NCI-H446 treated with DMSO at 0.1 percent for 48 hours (cell line): ENCODE measurements around the gene SNX21.
"Not testable (repeated sequence)": the region's sequence is repeated elsewhere in the genome, so short reads cannot be mapped to it uniquely, and the experiment has no call there.

Experiments
- DNase-seq: peaks from one replicate; lab custom pipeline; 2025; lab: John Stamatoyannopoulos, UW

The SNX21 gene

DNA sequence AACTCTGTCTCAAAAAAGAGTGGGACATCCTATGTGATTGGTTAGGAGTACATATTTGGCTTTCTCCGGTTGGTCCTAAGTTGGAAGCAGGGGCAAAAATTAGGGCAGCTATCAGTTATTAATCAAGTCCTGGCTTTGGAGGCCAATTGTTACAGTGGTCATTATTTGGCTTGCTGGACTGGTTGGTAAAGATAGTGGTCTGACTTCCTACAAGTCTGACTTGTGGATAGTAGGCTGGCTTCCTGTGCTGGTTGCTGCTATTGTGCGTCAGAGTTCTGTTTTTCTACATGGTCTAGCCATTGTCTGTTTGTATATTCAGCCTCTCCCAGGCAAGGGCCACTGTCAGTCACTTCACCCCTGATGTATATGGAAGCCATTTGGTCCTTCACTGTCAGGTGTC, 16.6 kb downstream of the SNX21 start:
- no peak for DNase-seq

DNA sequence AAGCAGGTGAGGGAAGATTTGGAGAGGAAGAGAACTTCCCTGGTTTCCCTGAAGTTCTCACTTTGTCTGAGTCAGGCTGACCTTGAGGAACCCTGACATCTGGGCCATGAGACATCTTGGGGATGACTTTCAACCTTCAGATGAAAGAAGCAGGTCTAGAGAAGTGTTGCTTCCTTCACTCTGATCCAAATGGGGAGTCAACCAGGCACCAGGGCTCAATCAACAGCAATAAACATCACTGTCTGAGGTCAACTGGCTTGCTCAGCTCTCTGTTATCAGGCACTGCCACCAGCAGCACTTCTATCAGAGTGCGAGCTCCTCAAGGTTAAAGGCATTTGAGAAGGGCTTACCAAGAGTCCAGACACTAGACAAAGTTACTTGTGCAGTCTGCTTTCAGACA, 17.3 kb downstream of the SNX21 start:
- DNase-seq: no peak

DNA sequence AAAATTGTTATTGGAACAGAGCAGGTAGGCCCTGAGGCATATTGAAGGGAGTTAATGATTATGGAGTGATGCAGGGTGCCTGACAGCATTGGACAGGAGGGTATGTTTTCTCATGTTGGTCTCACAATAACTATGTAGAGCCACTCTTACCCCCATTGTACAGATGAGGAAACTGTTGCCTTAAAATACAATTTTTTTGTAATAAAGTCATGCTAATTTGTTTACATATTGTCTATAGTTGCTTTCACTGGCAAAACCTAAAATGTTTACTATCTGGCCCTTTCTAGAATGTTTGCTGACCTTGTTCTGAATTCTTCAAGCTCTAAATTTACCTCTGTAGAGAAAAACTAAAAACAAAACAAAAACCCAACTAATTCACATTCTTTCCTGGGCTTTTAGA, 17.9 kb downstream of the SNX21 start:
- no peak for DNase-seq

DNA sequence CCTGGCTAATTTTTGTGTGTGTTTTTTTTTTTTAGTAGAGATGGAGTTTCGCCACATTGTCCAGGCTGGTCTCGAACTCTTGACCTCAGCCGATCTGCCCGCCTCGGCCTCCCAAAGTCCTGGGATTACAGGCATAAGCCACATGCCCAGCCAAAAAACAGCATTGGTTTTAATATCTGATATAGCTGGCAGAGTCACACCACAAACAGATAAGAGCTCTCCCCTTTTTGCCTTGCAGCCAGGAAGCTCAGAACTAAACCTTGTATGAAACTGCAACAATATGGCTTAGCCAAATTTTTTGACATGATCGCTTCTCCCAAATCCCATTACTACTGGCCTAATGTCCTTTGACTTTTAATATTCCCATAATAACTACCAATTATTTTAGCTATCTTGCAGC, 18.7 kb downstream of the SNX21 start:
- no peak for DNase-seq

- no peak for DNase-seq
These were observed 19.9 kb downstream of the SNX21 start for GRCh38 chr20:45853484-45853883.

- peak; percentile 99 for DNase-seq
These were observed 23.7 kb downstream of the SNX21 start, which contains the start of the genes ACOT8 and ZSWIM3 for GRCh38 chr20:45857114-45857881. ACOT8 (minus strand) TSS chr20:45857392; CDS start chr20:45857315, 77 bp downstream. ZSWIM3 (plus strand) TSS chr20:45857614; CDS start chr20:45857826, 212 bp downstream.

- peak; percentile 39 for DNase-seq
These were observed 24.2 kb downstream of the SNX21 start for GRCh38 chr20:45857882-45858216.

DNA sequence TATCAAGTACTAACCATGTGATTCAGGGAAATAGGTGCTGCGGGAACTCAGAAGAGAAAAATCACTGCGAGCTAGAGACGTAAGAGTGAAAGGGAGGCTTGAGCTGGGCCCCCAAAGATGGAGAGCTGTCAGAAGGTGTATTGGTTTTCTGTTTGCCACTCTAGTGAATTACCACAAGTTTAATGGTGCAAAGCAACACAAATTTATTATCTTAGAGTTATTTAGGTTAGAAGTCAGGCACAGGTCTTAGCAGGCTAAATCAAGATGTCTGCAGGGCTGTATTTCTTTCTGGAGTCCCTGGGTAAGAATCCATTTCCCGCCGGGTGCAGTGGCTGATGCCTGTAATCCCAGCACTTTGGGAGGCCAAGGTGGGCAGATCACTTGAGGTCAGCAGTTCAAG, 26.3 kb downstream of the SNX21 start:
- no peak for DNase-seq

- no peak for DNase-seq
These were observed 27.1 kb downstream of the SNX21 start for GRCh38 chr20:45860560-45861220.

DNA sequence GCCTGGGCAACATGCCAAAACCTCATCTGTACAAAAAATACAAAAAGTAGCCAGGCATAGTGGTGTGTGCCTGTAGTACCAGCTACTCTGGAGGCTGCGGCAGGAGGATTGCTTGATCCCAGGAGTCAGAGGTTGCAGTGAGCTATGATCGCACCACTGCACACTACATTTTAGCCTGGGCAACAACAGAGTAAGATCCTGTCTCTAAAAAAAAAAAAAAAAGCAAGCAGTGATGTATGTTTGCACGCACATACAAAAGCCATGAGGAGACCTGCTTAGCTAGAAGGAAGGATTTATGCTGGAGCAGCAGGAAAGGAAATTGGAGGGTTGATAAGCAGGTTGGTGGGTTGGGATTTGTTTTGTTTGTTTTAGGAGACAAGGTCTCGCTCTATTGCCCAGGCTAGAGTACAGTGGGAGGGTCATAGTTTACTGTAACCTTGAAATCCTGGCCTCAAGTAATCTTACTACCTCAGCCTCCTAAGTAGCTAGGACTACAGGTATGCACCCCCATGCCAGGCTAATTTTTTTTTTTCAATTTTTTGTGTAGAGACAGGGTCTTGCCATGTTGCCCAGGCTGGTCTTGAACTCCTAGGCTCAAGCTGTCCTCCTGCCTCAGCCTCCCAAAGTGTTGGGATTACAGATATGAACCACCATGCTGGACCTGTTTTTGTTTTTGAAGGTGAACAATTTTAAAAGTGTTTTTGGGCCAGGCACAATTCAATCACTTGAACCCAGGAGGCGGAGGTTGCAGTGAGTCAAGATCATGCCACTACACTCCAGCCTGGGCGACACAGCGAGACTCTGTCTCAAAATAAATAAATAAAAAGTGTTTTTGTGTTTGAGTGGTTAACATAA, 27.8 kb downstream of the SNX21 start:
- no peak for DNase-seq

DNA sequence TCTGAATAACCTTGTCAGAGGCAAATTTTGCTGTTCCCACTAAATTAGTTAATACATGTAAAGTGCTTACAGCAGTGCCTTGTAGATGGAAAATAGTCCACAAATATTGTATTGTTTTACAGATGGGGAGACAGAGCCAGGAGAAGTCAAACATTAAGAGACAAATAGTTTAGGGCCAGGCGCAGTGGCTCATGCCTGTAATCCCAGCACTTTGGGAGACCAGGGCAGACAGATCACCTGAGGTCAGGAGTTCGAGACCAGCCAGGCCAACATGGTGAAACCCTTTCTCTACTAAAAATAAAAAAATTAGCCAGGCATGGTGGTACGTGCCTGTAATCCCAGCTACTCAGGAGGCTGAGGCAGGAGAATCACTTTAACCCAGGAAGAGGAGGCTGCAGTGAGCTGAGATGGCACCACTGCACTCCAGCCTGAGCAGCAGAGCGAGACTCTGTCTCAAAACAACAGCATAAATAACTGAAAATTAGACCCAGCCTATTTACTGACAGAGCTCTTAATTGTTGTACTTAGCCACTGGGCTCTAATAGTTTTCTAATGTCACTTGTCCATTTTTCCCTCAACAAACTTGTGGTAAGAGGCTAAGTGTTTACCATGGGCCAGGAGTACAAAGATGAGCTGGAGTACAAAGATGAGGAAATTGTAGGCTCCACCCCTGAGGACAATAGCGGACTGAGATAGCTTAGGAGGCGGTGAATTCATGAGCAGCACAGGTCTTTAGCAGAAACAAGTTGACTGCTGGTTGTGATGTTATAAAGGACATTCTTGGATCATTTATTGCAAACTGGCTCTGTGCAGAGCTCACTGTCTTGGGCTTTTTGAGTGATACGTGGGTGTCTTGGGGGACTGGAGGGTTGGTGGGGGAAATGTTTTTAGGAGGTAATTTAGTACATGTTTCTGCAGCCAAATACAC, 30.2 kb downstream of the SNX21 start:
- DNase-seq: no peak

- DNase-seq: no peak
These were observed 32.9 kb downstream of the SNX21 start for GRCh38 chr20:45866454-45866853.

DNA sequence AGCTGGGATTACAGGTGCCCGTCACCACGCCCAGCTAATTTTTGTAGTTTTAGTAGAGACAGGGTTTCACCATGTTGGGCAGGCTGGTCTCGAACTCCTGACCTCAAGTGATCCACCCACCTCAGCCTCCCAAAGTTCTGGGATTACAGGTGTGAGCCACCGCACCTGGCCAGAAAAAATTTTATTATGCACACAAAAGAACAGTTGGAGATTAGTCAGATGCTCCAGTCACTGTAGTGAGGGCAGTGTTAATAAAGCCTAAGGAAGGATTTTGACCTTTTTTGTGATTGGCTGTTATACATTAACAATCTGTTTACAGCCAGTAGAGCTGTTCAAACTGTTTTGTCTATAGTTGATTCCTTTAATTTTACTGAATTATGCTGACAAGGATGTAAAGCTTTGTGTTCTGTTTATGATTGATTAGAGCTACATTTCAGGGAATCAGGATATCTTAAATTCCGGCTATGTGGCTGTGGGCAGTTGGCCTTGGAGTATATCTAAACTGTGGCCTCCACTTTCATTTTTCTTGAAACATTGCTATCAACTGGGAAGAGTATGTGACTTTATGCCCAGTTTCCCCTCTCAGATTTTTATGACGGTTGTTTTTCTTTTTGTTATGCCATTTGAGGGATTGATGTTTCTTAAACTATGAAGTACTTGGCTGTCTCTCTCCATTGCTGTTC, 33.7 kb downstream of the SNX21 start:
- no peak for DNase-seq

DNA sequence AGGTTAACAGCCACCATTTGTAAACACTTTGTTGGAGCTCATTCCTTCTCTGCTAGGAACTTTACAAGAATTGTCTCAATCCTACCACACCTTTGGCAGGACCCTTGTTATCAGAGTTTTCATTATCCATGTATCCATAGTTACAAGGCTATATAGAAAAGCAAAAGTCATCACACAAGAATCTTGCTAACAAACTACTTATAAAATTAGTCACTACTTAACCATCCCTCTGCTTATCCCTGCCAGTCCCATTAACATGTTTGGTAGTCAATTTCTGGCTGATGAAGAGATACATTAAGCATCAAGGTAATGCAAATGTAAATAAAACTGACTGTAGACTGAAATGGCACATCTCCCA, 34.2 kb downstream of the SNX21 start:
- no peak for DNase-seq

GRCh38 chr20:45872626-45873025, 39.0 kb downstream of the SNX21 start:
- DNase-seq: no peak

DNA sequence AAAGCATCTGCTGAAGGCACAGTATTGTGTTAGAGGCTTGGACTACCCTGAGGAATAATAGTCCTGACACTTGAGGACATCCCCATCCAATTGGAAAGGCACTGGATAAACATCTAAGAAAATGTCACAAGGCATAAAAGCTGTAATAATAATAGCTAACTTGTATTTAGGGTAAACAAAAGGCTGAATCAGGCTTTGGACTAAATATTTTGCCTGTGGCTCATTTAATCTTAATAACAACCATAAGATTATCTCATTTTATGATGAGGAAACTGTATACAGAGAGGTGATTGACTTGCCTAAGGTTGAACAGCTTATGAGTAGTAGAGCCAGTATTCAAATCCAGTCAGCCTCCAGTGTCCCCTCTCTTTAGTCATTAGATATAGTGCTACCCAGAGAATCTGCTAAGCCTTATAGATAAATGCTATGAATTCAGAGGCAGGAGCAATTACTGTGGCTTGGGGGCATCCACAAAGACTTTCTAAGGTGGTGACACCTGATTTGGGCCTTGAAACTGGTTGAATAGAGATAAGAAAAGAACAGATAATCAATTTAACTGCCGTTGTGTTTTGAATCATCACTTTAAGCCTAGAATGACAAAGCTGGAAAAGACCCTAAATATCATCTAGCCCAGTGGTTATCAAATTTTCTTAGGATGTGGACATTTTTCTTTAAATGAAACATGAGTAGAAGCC, 40.0 kb downstream of the SNX21 start:
- no peak for DNase-seq

DNA sequence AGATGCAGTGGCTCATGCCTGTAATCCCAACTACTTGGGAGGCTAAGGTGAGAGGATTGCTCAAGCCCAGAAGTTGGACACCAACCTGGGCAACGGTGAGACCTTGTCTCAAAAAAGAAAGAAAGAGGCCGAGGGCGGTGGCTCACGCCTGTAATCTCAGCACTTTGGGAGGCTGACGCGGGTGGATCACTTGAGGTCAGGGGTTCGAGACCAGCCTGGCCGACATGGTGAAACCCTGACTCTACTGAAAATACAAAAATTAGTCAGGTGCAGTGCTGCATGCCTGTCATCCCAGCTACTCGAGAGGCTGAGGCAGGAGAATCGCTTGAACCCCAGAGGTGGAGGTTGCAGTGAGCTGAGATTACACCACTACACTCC, 40.5 kb downstream of the SNX21 start:
- not testable (repeated sequence) for DNase-seq

GRCh38 chr20:45874576-45874975, 41.0 kb downstream of the SNX21 start:
- DNase-seq: no peak

DNA sequence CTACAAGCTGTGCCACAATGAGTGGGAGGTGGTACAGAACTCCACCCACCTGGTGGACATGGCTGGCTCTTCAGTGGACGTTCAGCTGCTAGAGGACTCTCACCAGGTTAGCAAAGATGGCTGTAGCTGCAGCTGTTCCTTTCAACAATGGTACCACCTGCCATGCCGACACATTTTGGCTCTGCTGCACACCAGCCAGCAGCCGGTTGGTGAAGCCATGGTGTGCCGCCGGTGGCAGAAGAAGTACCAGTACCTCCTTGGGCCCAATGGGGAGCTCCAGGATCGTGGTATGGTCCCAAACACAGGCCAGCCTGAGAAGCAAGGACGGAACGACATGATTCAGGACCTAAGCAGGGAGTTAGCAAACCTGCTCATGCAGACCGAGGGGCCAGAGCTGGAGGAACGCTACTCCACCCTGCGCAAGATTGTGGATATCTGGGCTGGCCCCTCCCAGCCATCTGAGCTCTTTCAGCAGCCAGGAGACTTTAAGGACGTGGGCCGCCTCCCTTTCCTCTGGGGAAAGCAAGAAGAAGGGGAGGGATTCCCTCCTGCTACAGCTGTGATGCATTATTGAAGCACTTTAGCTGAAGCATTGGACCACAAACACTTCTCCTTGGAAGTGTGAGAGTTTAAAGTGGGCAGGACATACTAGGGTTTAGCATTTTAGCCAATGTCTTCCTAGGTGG, 44.6 kb downstream of the SNX21 start:
- no peak for DNase-seq
